HepG2 (cell line): ENCODE results near the gene METAP1D. TPM values are rescaled to one million over a fixed set of nuclear protein-coding genes. Genes with fewer than 3 reads are reported as not detected.

Experiments
- DNMT1 ChIP-seq: sonication (generic); formaldehyde crosslinking; IDR thresholded peaks from 2 replicates; pipeline ENCODE4 v1.5.1; 2020; ENCODE audit warnings: mild to moderate bottlenecking, missing genetic modification reagents
- HMG20A ChIP-seq: IDR thresholded peaks from 2 replicates; pipeline ENCODE4 v1.6.1; 2016; ENCODE audit warnings: borderline replicate concordance
- HOXA5 ChIP-seq: sonication (generic); formaldehyde crosslinking; IDR thresholded peaks from 2 replicates; pipeline ENCODE4 v1.4.0; 2020; ENCODE audit warnings: missing genetic modification reagents
- PAF1 ChIP-seq: IDR thresholded peaks from 2 replicates; pipeline ENCODE4 v1.6.1; 2016; ENCODE audit warnings: missing genetic modification reagents, missing compliant biosample characterization
- PHF8 ChIP-seq: sonication (generic); formaldehyde crosslinking; IDR thresholded peaks from 2 replicates; pipeline ENCODE4 v1.5.0; 2020; ENCODE audit warnings: missing genetic modification reagents
- RFXANK ChIP-seq: IDR thresholded peaks from 2 replicates; pipeline ENCODE4 v1.6.1; 2016
- SMARCE1 ChIP-seq: fragments of 450-650 bp; IDR thresholded peaks from 2 replicates; pipeline ENCODE4 v1.6.1; 2017; ENCODE audit warnings: borderline replicate concordance
- SP4 ChIP-seq: sonication (generic); formaldehyde crosslinking; IDR thresholded peaks from 2 replicates; pipeline ENCODE4 v1.8.1; 2023; ENCODE audit warnings: mild to moderate bottlenecking, missing genetic modification reagents
- TCF12 ChIP-seq, 2 experiments: fragments of 450-650 bp in 1 of 2; sonication (generic) in 1 of 2; formaldehyde crosslinking in 1 of 2; IDR thresholded peaks; 2 replicates each; pipeline versions ENCODE4 v1.6.1 to v1.8.0; 2017 to 2022; ENCODE audit warnings: antibody characterized with exemption in 1 of 2, mild to moderate bottlenecking in 1 of 2, missing genetic modification reagents in 1 of 2, moderate library complexity in 1 of 2
- TCF7L2 ChIP-seq: IDR thresholded peaks from 2 replicates; pipeline ENCODE4 v1.6.1; 2011; ENCODE audit warnings: mild to moderate bottlenecking, low read depth, low read length, moderate library complexity
- YEATS4 ChIP-seq: sonication (generic); formaldehyde crosslinking; IDR thresholded peaks from 2 replicates; pipeline ENCODE4 v1.4.0; 2020; ENCODE audit warnings: missing genetic modification reagents, borderline replicate concordance
- ZBTB38 ChIP-seq: sonication (generic); formaldehyde crosslinking; IDR thresholded peaks from 2 replicates; pipeline ENCODE4 v1.5.1; 2020; ENCODE audit warnings: mild to moderate bottlenecking, missing genetic modification reagents
- ZNF138 ChIP-seq: sonication (generic); formaldehyde crosslinking; IDR thresholded peaks from 2 replicates; pipeline ENCODE4 v1.5.0; 2020; ENCODE audit warnings: mild to moderate bottlenecking, low read depth, missing genetic modification reagents
- ZNF207 ChIP-seq: fragments of 450-650 bp; IDR thresholded peaks from 2 replicates; pipeline ENCODE4 v1.6.1; 2016; ENCODE audit warnings: antibody characterized with exemption, borderline replicate concordance
- ZNF383 ChIP-seq: sonication (generic); formaldehyde crosslinking; IDR thresholded peaks from 2 replicates; pipeline ENCODE4 v1.4.0; 2020; ENCODE audit warnings: missing genetic modification reagents, mild to moderate bottlenecking, borderline replicate concordance
- ZNF709 ChIP-seq: sonication (generic); formaldehyde crosslinking; IDR thresholded peaks from 2 replicates; pipeline ENCODE4 v1.5.0; 2020; ENCODE audit warnings: mild to moderate bottlenecking, missing genetic modification reagents
- ZNF841 ChIP-seq: sonication (generic); formaldehyde crosslinking; IDR thresholded peaks from 2 replicates; pipeline ENCODE4 v1.8.1; 2023; ENCODE audit warnings: missing genetic modification reagents, borderline replicate concordance
- ZNF850 ChIP-seq: sonication (generic); formaldehyde crosslinking; conservative IDR thresholded peaks from 2 replicates; pipeline ENCODE4 v1.9.0; 2021; ENCODE audit warnings: mild to moderate bottlenecking, missing genetic modification reagents
- polyA plus RNA-seq, 8 experiments: library from polyadenylated mRNA; depleted of rRNA in 3 of 8; stranded (reverse) in 7 of 8; unstranded in 1 of 8; fragments of >200 nt; fragmentation: Illumina TruSeq in 4 of 8; extraction: Trizol in 4 of 8; gene quantifications; 2 replicates each; pipeline versions ENCODE4 v1.2.1 to v1.2.3, GENCODE V29; 2011 to 2016; ENCODE audit warnings: low read depth in 4 of 8, missing spikeins in 1 of 8, mixed read lengths in 1 of 8; ENCODE audit not compliant: insufficient read depth in 1 of 8
- total RNA-seq, 5 experiments: library from RNA; depleted of rRNA; stranded (reverse); fragments of >200 nt; fragmentation: Illumina TruSeq; extraction: Trizol; gene quantifications; 2 replicates each; pipeline ENCODE4 v1.2.3, GENCODE V29; 2016; ENCODE audit warnings: low read depth in 1 of 5
- TF ChIP-seq, protein P1 (sequence below): sonication (generic); formaldehyde crosslinking; IDR thresholded peaks from 2 replicates; pipeline ENCODE4 v1.5.0; 2020; ENCODE audit warnings: mild to moderate bottlenecking, missing genetic modification reagents
- TF ChIP-seq, protein P2 (sequence below): fragments of 450-650 bp; IDR thresholded peaks from 2 replicates; pipeline ENCODE4 v1.6.1; 2017
- TF ChIP-seq, protein P3 (sequence below): sonication (generic); formaldehyde crosslinking; IDR thresholded peaks from 2 replicates; pipeline ENCODE4 v1.4.0; 2020; ENCODE audit warnings: missing genetic modification reagents
- TF ChIP-seq, protein P4 (sequence below): sonication (generic); formaldehyde crosslinking; IDR thresholded peaks from 2 replicates; pipeline ENCODE4 v1.8.1; 2023; ENCODE audit warnings: mild to moderate bottlenecking, moderate library complexity, missing genetic modification reagents

Gene METAP1D
- total and polyA plus RNA-seq, 2 of the 13 experiments (the other 11 are each of a cell fraction or from before 2014, with no cell fraction given), result 14.7 to 21.6 TPM

DNA sequence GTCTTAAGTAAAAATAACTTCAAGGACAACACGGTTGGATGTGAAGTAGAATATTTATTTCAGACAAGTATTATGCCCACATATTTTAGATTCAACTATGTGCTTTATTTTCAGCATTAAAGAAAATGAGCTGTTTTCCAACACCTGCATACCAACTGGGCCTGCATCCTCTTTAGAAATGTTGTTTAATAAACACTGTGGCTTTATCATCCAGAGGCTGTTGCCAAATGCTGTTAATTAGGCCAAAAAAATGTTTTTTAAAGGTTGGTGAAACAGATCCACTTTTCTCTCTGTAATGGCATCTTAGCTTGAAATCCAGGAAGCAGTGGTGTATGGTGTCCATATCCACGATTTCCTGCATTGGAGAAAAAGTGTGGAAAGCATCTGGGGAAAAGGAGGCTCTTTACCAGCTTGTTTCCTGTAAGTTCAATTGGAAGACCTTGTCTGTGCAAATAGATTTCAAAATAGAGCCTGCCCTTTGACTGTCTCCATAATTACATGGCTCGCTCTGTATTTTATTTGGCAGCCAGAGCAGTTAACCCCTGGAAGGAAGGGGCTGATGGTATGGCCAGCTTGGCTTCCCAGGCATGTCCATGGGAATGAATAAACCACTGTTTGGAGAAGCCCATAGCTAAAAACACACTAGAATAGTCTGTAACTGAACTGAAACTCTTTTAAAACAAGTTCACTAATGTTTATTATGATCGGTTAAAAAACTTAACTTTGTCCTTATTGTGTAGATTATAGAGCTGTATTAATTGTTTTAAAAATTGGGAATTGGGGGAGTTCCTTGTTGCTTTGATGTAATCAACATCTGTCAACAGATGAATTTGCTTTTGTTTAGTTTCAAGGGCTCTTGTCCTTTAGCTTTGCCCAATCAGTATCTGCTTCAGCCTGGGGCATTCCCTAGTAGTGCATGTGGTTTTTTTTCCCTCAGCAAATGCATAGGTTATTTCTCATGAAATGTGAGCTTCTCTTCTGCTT is 52.5 kb downstream of the METAP1D start (continued):
- TF ChIP-seq, protein P1, sequence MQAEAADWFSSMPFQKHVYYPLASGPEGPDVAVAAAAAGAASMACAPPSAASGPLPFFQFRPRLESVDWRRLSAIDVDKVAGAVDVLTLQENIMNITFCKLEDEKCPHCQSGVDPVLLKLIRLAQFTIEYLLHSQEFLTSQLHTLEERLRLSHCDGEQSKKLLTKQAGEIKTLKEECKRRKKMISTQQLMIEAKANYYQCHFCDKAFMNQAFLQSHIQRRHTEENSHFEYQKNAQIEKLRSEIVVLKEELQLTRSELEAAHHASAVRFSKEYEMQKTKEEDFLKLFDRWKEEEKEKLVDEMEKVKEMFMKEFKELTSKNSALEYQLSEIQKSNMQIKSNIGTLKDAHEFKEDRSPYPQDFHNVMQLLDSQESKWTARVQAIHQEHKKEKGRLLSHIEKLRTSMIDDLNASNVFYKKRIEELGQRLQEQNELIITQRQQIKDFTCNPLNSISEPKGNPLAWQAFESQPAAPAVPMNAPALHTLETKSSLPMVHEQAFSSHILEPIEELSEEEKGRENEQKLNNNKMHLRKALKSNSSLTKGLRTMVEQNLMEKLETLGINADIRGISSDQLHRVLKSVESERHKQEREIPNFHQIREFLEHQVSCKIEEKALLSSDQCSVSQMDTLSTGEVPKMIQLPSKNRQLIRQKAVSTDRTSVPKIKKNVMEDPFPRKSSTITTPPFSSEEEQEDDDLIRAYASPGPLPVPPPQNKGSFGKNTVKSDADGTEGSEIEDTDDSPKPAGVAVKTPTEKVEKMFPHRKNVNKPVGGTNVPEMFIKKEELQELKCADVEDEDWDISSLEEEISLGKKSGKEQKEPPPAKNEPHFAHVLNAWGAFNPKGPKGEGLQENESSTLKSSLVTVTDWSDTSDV (CRISPR knock-in tag), result no peak
- TF ChIP-seq, protein P2, sequence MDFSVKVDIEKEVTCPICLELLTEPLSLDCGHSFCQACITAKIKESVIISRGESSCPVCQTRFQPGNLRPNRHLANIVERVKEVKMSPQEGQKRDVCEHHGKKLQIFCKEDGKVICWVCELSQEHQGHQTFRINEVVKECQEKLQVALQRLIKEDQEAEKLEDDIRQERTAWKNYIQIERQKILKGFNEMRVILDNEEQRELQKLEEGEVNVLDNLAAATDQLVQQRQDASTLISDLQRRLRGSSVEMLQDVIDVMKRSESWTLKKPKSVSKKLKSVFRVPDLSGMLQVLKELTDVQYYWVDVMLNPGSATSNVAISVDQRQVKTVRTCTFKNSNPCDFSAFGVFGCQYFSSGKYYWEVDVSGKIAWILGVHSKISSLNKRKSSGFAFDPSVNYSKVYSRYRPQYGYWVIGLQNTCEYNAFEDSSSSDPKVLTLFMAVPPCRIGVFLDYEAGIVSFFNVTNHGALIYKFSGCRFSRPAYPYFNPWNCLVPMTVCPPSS, result no peak
- TF ChIP-seq ZNF207 (no peak), RFXANK (CRISPR knock-in tag) (peak; percentile 73; the same call in 1 of the 2 replicates), TCF12 (IDR thresholded peaks at IDR 0.05) (no peak), TCF12 (CRISPR knock-in tag; IDR thresholded peaks at IDR 0.05) (no peak; the same call in 1 of the 2 replicates), SP4 (CRISPR knock-in tag) (peak; percentile 44; the same call in 1 of the 2 replicates), HMG20A (CRISPR knock-in tag) (peak; percentile 97), PAF1 (no peak), PHF8 (CRISPR knock-in tag) (0 out of 2 replicates have a peak, but pooled peaks have one; percentile 27), YEATS4 (CRISPR knock-in tag) (peak; percentile 71), ZNF841 (no peak), DNMT1 (CRISPR knock-in tag) (no peak), ZNF138 (CRISPR knock-in tag) (no peak), HOXA5 (peak; percentile 89), ZNF709 (CRISPR knock-in tag) (no peak), SMARCE1 (no peak), ZNF850 (CRISPR knock-in tag) (no peak), TCF7L2 (no peak), ZNF383 (CRISPR knock-in tag) (no peak), ZBTB38 (CRISPR knock-in tag) (no peak)
- TF ChIP-seq, protein P3, sequence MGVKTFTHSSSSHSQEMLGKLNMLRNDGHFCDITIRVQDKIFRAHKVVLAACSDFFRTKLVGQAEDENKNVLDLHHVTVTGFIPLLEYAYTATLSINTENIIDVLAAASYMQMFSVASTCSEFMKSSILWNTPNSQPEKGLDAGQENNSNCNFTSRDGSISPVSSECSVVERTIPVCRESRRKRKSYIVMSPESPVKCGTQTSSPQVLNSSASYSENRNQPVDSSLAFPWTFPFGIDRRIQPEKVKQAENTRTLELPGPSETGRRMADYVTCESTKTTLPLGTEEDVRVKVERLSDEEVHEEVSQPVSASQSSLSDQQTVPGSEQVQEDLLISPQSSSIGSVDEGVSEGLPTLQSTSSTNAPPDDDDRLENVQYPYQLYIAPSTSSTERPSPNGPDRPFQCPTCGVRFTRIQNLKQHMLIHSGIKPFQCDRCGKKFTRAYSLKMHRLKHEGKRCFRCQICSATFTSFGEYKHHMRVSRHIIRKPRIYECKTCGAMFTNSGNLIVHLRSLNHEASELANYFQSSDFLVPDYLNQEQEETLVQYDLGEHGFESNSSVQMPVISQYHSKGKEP (CRISPR knock-in tag), result no peak
- TF ChIP-seq, protein P4, sequence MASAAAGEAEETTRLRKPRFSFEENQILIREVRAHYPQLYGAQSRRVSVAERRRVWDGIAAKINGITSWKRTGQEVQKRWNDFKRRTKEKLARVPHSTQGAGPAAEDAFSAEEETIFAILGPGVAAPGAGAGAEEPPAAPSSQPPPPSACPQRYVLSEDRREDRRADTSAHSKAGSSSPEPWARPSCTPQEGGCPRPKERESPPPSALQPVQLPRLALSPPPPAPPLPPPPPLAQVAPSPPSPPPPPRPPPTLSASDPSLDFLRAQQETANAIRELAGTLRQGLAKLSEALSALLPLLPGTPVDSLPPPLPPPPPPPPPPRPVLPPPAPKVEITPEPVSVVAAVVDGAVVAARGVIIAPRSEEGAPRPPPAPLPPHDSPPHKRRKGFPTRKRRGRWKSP (CRISPR knock-in tag), result peak; percentile 76; the same call in 1 of the 2 replicates
